ENCODE results near the gene BHLHE23.

The BHLHE23 gene

DNA sequence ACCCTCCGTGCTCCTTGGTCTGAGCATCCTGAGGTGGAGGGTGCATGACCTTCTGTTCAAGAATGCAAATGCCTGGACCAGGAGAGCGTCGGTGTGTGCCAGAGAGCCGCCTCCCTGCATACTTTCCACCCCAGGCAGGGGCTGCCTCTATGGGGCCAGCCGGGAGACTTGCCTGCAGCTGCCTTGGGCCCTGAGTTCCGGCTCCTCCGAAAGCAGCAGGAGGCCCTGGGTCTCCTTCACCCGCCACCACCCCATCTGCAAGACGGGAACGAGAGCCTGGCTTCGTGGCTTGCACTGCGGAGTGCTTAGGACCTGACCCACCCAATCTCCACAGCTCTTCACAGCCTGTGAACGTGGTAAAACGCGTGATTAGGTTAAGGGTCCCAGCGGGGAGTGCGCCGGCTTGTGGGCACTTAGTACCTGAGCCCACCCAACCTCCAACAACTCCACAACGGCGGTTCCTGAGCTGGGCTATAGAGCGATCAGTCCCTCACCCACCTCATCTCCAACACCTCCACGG is 16.4 kb downstream of the BHLHE23 start:
- TF ChIP-seq, protein P1, sequence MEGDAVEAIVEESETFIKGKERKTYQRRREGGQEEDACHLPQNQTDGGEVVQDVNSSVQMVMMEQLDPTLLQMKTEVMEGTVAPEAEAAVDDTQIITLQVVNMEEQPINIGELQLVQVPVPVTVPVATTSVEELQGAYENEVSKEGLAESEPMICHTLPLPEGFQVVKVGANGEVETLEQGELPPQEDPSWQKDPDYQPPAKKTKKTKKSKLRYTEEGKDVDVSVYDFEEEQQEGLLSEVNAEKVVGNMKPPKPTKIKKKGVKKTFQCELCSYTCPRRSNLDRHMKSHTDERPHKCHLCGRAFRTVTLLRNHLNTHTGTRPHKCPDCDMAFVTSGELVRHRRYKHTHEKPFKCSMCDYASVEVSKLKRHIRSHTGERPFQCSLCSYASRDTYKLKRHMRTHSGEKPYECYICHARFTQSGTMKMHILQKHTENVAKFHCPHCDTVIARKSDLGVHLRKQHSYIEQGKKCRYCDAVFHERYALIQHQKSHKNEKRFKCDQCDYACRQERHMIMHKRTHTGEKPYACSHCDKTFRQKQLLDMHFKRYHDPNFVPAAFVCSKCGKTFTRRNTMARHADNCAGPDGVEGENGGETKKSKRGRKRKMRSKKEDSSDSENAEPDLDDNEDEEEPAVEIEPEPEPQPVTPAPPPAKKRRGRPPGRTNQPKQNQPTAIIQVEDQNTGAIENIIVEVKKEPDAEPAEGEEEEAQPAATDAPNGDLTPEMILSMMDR (IDR thresholded peaks at IDR 0.05; ENCODE audit: borderline replicate concordance, control extremely low read depth, extremely low read depth, insufficient read depth, missing control alignments): no peak
- no peak for DNase-seq (ENCODE audit: low spot score)
- in situ Hi-C loops (cut with MboI; ENCODE audit: low sequenced_read_pairs, unreplicated experiment): no loop called here

DNA sequence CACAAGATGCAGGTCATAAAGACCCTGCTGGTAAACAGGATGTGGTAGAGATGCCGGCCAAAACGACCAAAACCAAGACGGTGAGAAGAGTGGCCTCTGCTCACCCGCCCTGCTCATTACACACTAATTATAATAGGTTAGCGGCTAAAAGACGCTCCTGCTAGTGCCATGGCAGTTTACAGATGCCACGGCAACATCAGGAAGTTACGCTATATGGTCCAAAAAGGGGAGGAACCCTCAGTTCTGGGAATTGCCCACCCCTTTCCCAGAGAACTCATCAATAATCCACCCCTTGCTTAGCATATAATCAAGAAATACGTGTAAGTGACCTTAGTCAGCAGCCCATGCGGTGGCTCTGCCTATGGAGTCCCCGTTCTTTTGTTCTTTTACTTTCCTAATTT is 17.6 kb downstream of the BHLHE23 start:
- DNase-seq (ENCODE audit: low spot score): no peak
- in situ Hi-C loops (cut with MboI; ENCODE audit: low sequenced_read_pairs, unreplicated experiment): no loop called here
- TF ChIP-seq, protein P1 (IDR thresholded peaks at IDR 0.05; ENCODE audit: borderline replicate concordance, control extremely low read depth, extremely low read depth, insufficient read depth, missing control alignments): no peak

DNA sequence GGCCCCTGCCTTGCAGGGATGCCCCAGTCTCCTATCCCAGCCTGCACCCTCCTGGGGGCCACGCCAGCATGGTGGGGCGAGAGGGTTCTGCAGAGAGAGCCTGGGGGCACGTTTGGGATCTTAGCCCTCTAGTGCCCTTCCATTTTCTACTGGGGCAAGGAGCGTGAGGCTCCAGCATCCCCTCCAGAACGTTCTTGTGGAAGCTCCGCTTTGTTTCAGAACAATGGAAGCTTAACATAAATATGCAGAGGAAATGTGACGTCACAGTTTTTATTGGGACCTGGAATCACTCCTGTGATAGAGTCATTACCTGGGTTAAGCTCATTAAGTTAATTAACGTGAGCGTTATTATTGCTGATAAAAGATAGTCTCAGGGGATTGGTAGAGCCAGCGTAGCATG is 19.6 kb downstream of the BHLHE23 start:
- in situ Hi-C loops (cut with MboI; ENCODE audit: low sequenced_read_pairs, unreplicated experiment): no loop called here
- DNase-seq (ENCODE audit: low spot score): no peak
- TF ChIP-seq, protein P1 (IDR thresholded peaks at IDR 0.05; ENCODE audit: borderline replicate concordance, control extremely low read depth, extremely low read depth, insufficient read depth, missing control alignments): no peak

DNA sequence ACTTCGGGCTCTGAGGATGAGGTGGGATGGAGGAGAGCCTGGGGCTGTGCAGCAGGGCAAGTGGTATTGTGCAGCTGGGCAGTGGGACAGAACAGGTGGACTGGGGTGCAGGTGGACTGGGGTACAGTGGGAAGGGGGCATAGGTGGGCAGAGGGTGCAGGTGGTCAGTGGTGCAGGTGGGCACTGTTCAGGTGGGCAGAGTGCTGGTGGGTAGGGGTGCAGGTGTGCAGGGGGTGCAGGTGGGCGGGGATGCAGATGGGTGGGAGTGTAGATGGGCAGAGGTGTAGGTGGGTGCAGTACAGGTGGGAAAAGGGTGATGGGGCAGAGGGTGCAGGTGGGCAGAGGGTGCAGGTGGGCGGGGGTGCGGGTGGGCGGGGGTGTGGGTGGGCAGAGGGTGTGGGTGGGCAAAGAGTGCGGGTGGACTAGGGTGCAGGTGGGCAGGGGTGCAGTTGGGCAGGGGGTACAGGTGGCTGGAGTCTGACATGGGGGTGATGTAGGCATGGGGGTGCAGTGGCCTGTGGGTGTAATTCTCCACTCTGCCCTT is 20.4 kb downstream of the BHLHE23 start:
- in situ Hi-C loops (cut with MboI; ENCODE audit: low sequenced_read_pairs, unreplicated experiment): no loop called here
- TF ChIP-seq, protein P1 (IDR thresholded peaks at IDR 0.05; ENCODE audit: borderline replicate concordance, control extremely low read depth, extremely low read depth, insufficient read depth, missing control alignments): no peak

DNA sequence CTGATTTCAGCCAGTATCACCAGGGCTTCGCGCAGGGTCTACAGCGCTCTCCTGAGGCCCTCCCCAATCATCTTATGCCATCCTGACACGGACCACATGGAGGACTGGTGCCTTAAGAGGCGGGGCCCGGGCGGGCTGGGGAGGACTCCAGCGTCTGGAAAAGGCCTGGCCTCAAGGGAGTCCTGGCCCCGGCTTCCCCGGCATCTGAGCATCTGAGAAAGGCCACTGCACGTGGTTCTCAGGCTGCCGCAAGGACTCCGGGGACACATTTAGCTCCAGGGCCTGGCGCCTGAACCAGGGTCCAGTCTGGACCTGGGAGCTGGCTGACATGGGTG is 21.4 kb downstream of the BHLHE23 start:
- TF ChIP-seq, protein P1 (IDR thresholded peaks at IDR 0.05; ENCODE audit: borderline replicate concordance, control extremely low read depth, extremely low read depth, insufficient read depth, missing control alignments): no peak
- in situ Hi-C loops (cut with MboI; ENCODE audit: low sequenced_read_pairs, unreplicated experiment): no loop called here
- no peak for DNase-seq (ENCODE audit: low spot score)

More for the DNA sequence above, 20.4 kb downstream of the BHLHE23 start:
- DNase-seq (ENCODE audit: low spot score): no peak

DNA sequence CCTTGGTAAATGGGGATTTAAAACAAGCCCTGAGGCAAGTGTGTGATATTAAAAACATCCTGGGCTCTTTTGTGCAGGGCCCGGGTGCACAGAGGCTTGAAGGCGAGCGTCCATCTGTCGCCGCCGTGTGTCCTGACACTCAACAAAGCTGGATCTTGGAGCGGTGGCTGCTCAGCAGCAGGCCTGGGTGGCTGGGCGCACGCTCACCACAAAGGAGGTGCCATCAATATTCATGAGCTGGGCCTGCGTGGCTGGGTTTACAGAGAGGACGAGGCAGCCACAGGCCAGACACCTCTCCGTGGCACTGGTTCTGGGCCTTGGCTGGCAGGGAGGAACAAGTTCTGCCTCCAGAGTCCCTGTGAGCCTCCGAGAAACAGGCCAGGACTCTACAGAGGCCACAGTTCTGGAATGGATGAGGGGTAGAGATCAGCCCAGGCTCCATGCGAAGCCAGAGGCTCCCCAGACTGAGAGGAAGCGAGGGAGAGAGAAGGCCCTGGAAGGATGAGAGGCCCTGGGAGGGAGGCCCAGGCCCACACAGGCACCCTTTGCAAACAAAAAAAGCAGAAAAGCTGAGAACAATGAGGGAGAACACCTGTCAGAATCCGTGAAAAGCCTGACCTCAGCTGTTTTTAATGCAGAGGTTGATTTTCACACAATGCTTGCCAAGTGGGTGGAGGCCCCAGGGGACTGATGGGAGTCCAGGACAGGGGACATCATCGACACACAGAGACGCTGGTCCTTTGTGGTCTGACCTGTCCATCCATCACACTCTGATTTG is 21.9 kb downstream of the BHLHE23 start:
- DNase-seq (ENCODE audit: low spot score): no peak
- in situ Hi-C loops (cut with MboI; ENCODE audit: low sequenced_read_pairs, unreplicated experiment): no loop called here
- TF ChIP-seq, protein P1 (IDR thresholded peaks at IDR 0.05; ENCODE audit: borderline replicate concordance, control extremely low read depth, extremely low read depth, insufficient read depth, missing control alignments): no peak
